Spinal cord (tissue), 10 donors: ENCODE results near the gene AFF2. TPM values are rescaled to one million over a fixed set of nuclear protein-coding genes. Genes with fewer than 3 reads are reported as not detected.

Source experiments
- DNase-seq, 6 donors: peaks; one replicate each; pipeline versions ENCODE4 v3.0.0 to v3.0.0-alpha.2; 2013 to 2015; ENCODE audit warnings: low spot score in 6 of 6, low read depth in 4 of 6
- H3K27ac ChIP-seq: one replicate; pipeline ENCODE4 v1.5.1; 2013; ENCODE audit warnings: low read depth, low read length, control low read depth
- H3K27me3 ChIP-seq: one replicate; pipeline ENCODE4 v1.6.1; 2013; ENCODE audit warnings: low read length; ENCODE audit not compliant: control insufficient read depth, insufficient read depth
- H3K36me3 ChIP-seq: one replicate; pipeline ENCODE4 v1.6.1; 2013; ENCODE audit warnings: low read length; ENCODE audit not compliant: control insufficient read depth, insufficient read depth
- H3K4me1 ChIP-seq: one replicate; pipeline ENCODE4 v1.6.1; 2013; ENCODE audit warnings: low read length; ENCODE audit not compliant: control insufficient read depth, insufficient read depth
- H3K4me3 ChIP-seq: one replicate; pipeline ENCODE4 v1.5.1; 2013; ENCODE audit warnings: low read depth, low read length, control low read depth
- H3K9me3 ChIP-seq: one replicate; pipeline ENCODE4 v1.6.1; 2013; ENCODE audit warnings: low read length; ENCODE audit not compliant: control insufficient read depth, insufficient read depth
- WGBS: methylation state at CpG from one replicate; pipeline ENCODE4 v1.1.5; 2013; ENCODE audit warnings: missing lambda C conversion rate; ENCODE audit not compliant: insufficient coverage; 5-methylcytosine and 5-hydroxymethylcytosine counted together
- polyA plus RNA-seq, 2 donors: library from polyadenylated mRNA; unstranded; fragments of 120-200 nt; gene quantifications; one replicate each; pipeline ENCODE4 v1.2.1, GENCODE V29; 2013; ENCODE audit not compliant: insufficient read length in 2 of 2
- total RNA-seq, 2 donors: library from RNA; depleted of rRNA in 1 of 2; stranded (reverse); fragments of 120-200 nt in 1 of 2; fragments of >200 nt in 1 of 2; gene quantifications; one replicate each; pipeline versions ENCODE4 v1.2.3 to v1.2.4, GENCODE V29; 2013 to 2014
- donor health status: healthy.

The AFF2 gene
- total and polyA plus RNA-seq, 4 donors = 14.5 to 49.8 (median 33.1) TPM

GRCh38 chrX:148961985-148962384 is 461.6 kb downstream of the AFF2 start:
- WGBS = no CpG with 5 or more reads among the region's 4 CpGs
- Histone ChIP-seq H3K9me3 (no peaks in the 10 kb centered on the region), H3K4me1 (no peaks in the 10 kb centered on the region), H3K4me3 (no peak overlapping the region), H3K27me3 (no peaks in the 10 kb centered on the region), H3K27ac (no peak overlapping the region), H3K36me3 (no peaks in the 10 kb centered on the region)
- DNase-seq = no peak

- peak in 2 of 6 donors; percentile 4 to 21 for DNase-seq
- no peaks in the 10 kb centered on the region for H3K9me3 ChIP-seq
- no peak overlapping the region for H3K4me3 ChIP-seq
- H3K27ac ChIP-seq = no peak overlapping the region
- H3K36me3 ChIP-seq = no peaks in the 10 kb centered on the region
- no peaks in the 10 kb centered on the region for H3K27me3 ChIP-seq
- H3K4me1 ChIP-seq = no peaks in the 10 kb centered on the region
- 50% methylated on average over 5 of the region's 8 CpGs for WGBS
Measured at GRCh38 chrX:148976571-148977400, 476.4 kb downstream of the AFF2 start.

GRCh38 chrX:148979786-148980185 is 479.4 kb downstream of the AFF2 start:
- H3K4me1 ChIP-seq = no peaks in the 10 kb centered on the region
- no peak overlapping the region for H3K27ac ChIP-seq
- WGBS = 64% methylated on average over 4 of the region's 4 CpGs
- no peak for DNase-seq
- H3K9me3 ChIP-seq = no peaks in the 10 kb centered on the region
- no peaks in the 10 kb centered on the region for H3K27me3 ChIP-seq
- H3K36me3 ChIP-seq = no peaks in the 10 kb centered on the region
- H3K4me3 ChIP-seq = no peak overlapping the region

GRCh38 chrX:148984238-148984637 is 483.8 kb downstream of the AFF2 start:
- Histone ChIP-seq H3K9me3 (no peaks in the 10 kb centered on the region), H3K36me3 (no peaks in the 10 kb centered on the region), H3K4me3 (no peak overlapping the region), H3K27ac (no peak overlapping the region), H3K4me1 (no peaks in the 10 kb centered on the region), H3K27me3 (no peaks in the 10 kb centered on the region)
- no peak for DNase-seq
- 73% methylated on average over 2 of the region's 2 CpGs for WGBS

- H3K36me3 ChIP-seq = no peaks in the 10 kb centered on the region
- no peak overlapping the region for H3K4me3 ChIP-seq
- no peak overlapping the region for H3K27ac ChIP-seq
- DNase-seq = no peak
- H3K27me3 ChIP-seq = no peaks in the 10 kb centered on the region
- WGBS = no CpG with 5 or more reads among the region's 1 CpG
- no peaks in the 10 kb centered on the region for H3K4me1 ChIP-seq
- no peaks in the 10 kb centered on the region for H3K9me3 ChIP-seq
Measured at GRCh38 chrX:148991502-148991901, 491.1 kb downstream of the AFF2 start.

- Histone ChIP-seq H3K9me3 (no peaks in the 10 kb centered on the region), H3K36me3 (no peaks in the 10 kb centered on the region), H3K4me3 (no peak overlapping the region), H3K27me3 (no peaks in the 10 kb centered on the region), H3K27ac (no peak overlapping the region), H3K4me1 (no peaks in the 10 kb centered on the region)
- no peak for DNase-seq
- WGBS = 51% methylated on average over 3 of the region's 3 CpGs
Measured at GRCh38 chrX:148995661-148996060, 495.2 kb downstream of the AFF2 start.

GRCh38 chrX:149002320-149002719 is 501.9 kb downstream of the AFF2 start:
- 83% methylated on average over 3 of the region's 3 CpGs for WGBS
- no peak overlapping the region for H3K4me3 ChIP-seq
- no peaks in the 10 kb centered on the region for H3K4me1 ChIP-seq
- no peaks in the 10 kb centered on the region for H3K36me3 ChIP-seq
- DNase-seq = no peak
- H3K27ac ChIP-seq = no peak overlapping the region
- no peaks in the 10 kb centered on the region for H3K27me3 ChIP-seq
- no peaks in the 10 kb centered on the region for H3K9me3 ChIP-seq

- Histone ChIP-seq H3K36me3 (no peaks in the 10 kb centered on the region), H3K4me1 (no peaks in the 10 kb centered on the region), H3K27ac (no peak overlapping the region), H3K27me3 (no peaks in the 10 kb centered on the region), H3K9me3 (no peaks in the 10 kb centered on the region), H3K4me3 (no peak overlapping the region)
- WGBS = 43% methylated on average over 3 of the region's 5 CpGs
- DNase-seq = no peak
Measured at GRCh38 chrX:149003863-149004660, 503.6 kb downstream of the AFF2 start.

GRCh38 chrX:149004936-149005335 is 504.5 kb downstream of the AFF2 start:
- Histone ChIP-seq H3K4me1 (no peaks in the 10 kb centered on the region), H3K9me3 (no peaks in the 10 kb centered on the region), H3K4me3 (no peak overlapping the region), H3K27me3 (no peaks in the 10 kb centered on the region), H3K27ac (no peak overlapping the region), H3K36me3 (no peaks in the 10 kb centered on the region)
- DNase-seq = no peak
- 59% methylated on average over 2 of the region's 2 CpGs for WGBS
